GM23338 (cell line): ENCODE data around the gene MACO1. TPM values are rescaled to one million over a fixed set of nuclear protein-coding genes. Genes with fewer than 3 reads are reported as not detected.
"Not testable (repeated sequence)": the region's sequence is repeated elsewhere in the genome, so short reads cannot be mapped to it uniquely, and the experiment has no call there.

Source experiments
- ATAC-seq: fragments of 200-7000 bp; cut with Tn5 transposase; 3 replicates; pipeline ENCODE4 v1.9.1; 2020
- DNase-seq: peaks from one replicate; pipeline ENCODE4 v3.0.0-alpha.2; 2015; ENCODE audit warnings: low spot score
- H2AFZ ChIP-seq: fragments of 200-600 bp; sonication (generic); 2 replicates; pipeline ENCODE4 v1.8.0; 2016; ENCODE audit warnings: antibody characterized with exemption, mild to moderate bottlenecking, moderate library complexity
- H3F3A ChIP-seq: fragments of 200-600 bp; sonication (generic); replicated peaks from 2 replicates; pipeline ENCODE4 v1.8.0; 2017; ENCODE audit warnings: antibody characterized with exemption, mixed run types, low read depth
- H3K27ac ChIP-seq: fragments of 200-600 bp; sonication (generic); 2 replicates; pipeline ENCODE4 v1.6.1; 2016; ENCODE audit warnings: low read depth
- H3K27me3 ChIP-seq: fragments of 200-600 bp; sonication (generic); 2 replicates; pipeline ENCODE4 v1.8.0; 2016; ENCODE audit warnings: mild to moderate bottlenecking, mixed run types, moderate library complexity; ENCODE audit not compliant: insufficient read depth
- H3K36me3 ChIP-seq: fragments of 200-600 bp; sonication (generic); 2 replicates; pipeline ENCODE4 v1.8.0; 2016; ENCODE audit warnings: mild to moderate bottlenecking; ENCODE audit not compliant: insufficient read depth
- H3K4me1 ChIP-seq: fragments of 200-600 bp; sonication (generic); 2 replicates; pipeline ENCODE4 v1.8.0; 2016; ENCODE audit warnings: mild to moderate bottlenecking, moderate library complexity; ENCODE audit not compliant: insufficient read depth
- H3K4me2 ChIP-seq: fragments of 200-600 bp; sonication (generic); 2 replicates; pipeline ENCODE4 v1.7.1; 2017; ENCODE audit warnings: mixed run types
- H3K4me3 ChIP-seq: fragments of 200-600 bp; sonication (generic); 2 replicates; pipeline ENCODE4 v1.6.1; 2016; ENCODE audit warnings: mixed run types
- H3K79me2 ChIP-seq: fragments of 200-600 bp; sonication (generic); replicated peaks from 2 replicates; pipeline ENCODE4 v1.8.0; 2017; ENCODE audit warnings: mild to moderate bottlenecking; ENCODE audit not compliant: insufficient read depth
- H3K9me2 ChIP-seq: fragments of 200-600 bp; sonication (generic); 2 replicates; pipeline ENCODE4 v1.8.0; 2017; ENCODE audit not compliant: insufficient read depth
- H4K20me1 ChIP-seq: fragments of 200-600 bp; sonication (generic); replicated peaks from 2 replicates; pipeline ENCODE4 v1.8.0; 2017; ENCODE audit warnings: mild to moderate bottlenecking; ENCODE audit not compliant: insufficient read depth
- H3K27ac Mint-ChIP-seq: 2 replicates; pipeline ENCODE4 v1.8.0; 2020; ENCODE audit warnings: inconsistent platforms, mild to moderate bottlenecking, moderate library complexity, mixed read lengths
- H3K27me3 Mint-ChIP-seq: 3 replicates; pipeline ENCODE4 v1.8.0; 2022; ENCODE audit warnings: low read depth, mild to moderate bottlenecking, moderate library complexity, mixed read lengths, inconsistent platforms; ENCODE audit not compliant: insufficient read depth, poor library complexity
- H3K36me3 Mint-ChIP-seq: 3 replicates; pipeline ENCODE4 v1.8.0; 2021; ENCODE audit warnings: low read depth, mild to moderate bottlenecking, inconsistent platforms, moderate library complexity, mixed read lengths
- H3K4me1 Mint-ChIP-seq: 3 replicates; pipeline ENCODE4 v1.8.0; 2020; ENCODE audit warnings: mild to moderate bottlenecking, inconsistent platforms, mixed read lengths
- H3K4me3 Mint-ChIP-seq: 3 replicates; pipeline ENCODE4 v1.8.0; 2021; ENCODE audit warnings: moderate library complexity, mild to moderate bottlenecking, inconsistent platforms, mixed read lengths
- H3K9me3 Mint-ChIP-seq: 3 replicates; pipeline ENCODE4 v1.8.0; 2020; ENCODE audit warnings: moderate library complexity, mild to moderate bottlenecking, inconsistent platforms, mixed read lengths
- CREB1 ChIP-seq: fragments of 250-450 bp; sonication (Bioruptor Pico); IDR thresholded peaks from 2 replicates; pipeline ENCODE4 v1.5.0; 2020; ENCODE audit warnings: low read depth, mild to moderate bottlenecking, moderate library complexity
- EZH2 ChIP-seq: fragments of 200-600 bp; sonication (generic); IDR thresholded peaks from one replicate; pipeline ENCODE4 v1.8.0; 2017; ENCODE audit warnings: antibody characterized with exemption, mild to moderate bottlenecking, low read depth; ENCODE audit not compliant: unreplicated experiment
- EZH2phosphoT487 ChIP-seq: fragments of 200-600 bp; sonication (generic); IDR thresholded peaks from one replicate; pipeline ENCODE4 v1.8.1; 2018; ENCODE audit warnings: antibody characterized with exemption; ENCODE audit not compliant: unreplicated experiment
- JUNB ChIP-seq: IDR thresholded peaks from one replicate; pipeline ENCODE4 v1.6.1; 2016; ENCODE audit warnings: antibody characterized with exemption; ENCODE audit not compliant: unreplicated experiment
- POLR2AphosphoS5 ChIP-seq: IDR thresholded peaks from 2 replicates; pipeline ENCODE4 v1.6.1; 2016; ENCODE audit warnings: antibody characterized with exemption, low read depth
- REST ChIP-seq: IDR thresholded peaks from one replicate; pipeline ENCODE4 v1.6.1; 2018; ENCODE audit warnings: antibody characterized with exemption; ENCODE audit not compliant: unreplicated experiment
- STAT1 ChIP-seq: IDR thresholded peaks from one replicate; pipeline ENCODE4 v1.6.1; 2016; ENCODE audit warnings: antibody characterized with exemption; ENCODE audit not compliant: unreplicated experiment
- ZNF114 ChIP-seq: fragments of 250-450 bp; sonication (Bioruptor Pico); IDR thresholded peaks from 2 replicates; pipeline ENCODE4 v1.5.0; 2020; ENCODE audit warnings: mild to moderate bottlenecking, moderate library complexity
- ZNF331 ChIP-seq: fragments of 250-450 bp; sonication (Bioruptor Pico); IDR thresholded peaks from 2 replicates; pipeline ENCODE4 v1.5.0; 2020; ENCODE audit warnings: low read depth, mild to moderate bottlenecking, moderate library complexity
- polyA plus RNA-seq: library from polyadenylated mRNA; unstranded; fragments of >200 nt; fragmentation: Nextera tagmentation; extraction: Ambion mirVana; gene quantifications from 2 replicates; pipeline ENCODE4 v1.2.1, GENCODE V29; 2016
- total RNA-seq: library from RNA; depleted of rRNA; stranded (reverse); fragments of >200 nt; shearing (Covaris generic); gene quantifications from 2 replicates; pipeline ENCODE4 v1.2.3, GENCODE V29; 2014
- TF ChIP-seq, protein P1 (sequence below): IDR thresholded peaks from 2 replicates; pipeline ENCODE4 v1.6.1; 2016; ENCODE audit warnings: antibody characterized with exemption
- TF ChIP-seq, protein P2 (sequence below), 2 experiments: fragments of 200-600 bp in 1 of 2; sonication (generic) in 1 of 2; conservative IDR thresholded peaks; 2 replicates each; pipeline versions ENCODE4 v1.5.1 to v1.6.1; 2016 to 2017; ENCODE audit warnings: antibody characterized with exemption in 2 of 2, low read depth in 2 of 2, mild to moderate bottlenecking in 2 of 2, moderate library complexity in 1 of 2

MACO1 gene
- total and polyA plus RNA-seq, 2 experiments from 2014 or later: 9.8 to 10.6 TPM

DNA sequence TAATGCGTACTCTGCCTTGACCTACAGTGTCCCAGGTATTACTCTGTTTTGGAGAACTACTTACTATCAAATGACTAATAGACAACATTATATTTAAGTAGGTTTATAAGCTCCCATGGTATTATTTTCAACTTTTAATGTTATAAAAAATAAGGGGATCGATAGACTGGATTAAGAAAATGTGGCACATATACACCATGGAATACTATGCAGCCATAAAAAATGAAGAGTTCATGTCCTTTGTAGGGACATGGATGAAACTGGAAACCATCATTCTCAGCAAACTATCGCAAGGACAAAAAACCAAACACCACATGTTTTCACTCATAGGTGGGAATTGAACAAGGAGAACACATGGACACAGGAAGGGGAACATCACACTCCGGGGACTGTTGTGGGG is 30.1 kb downstream of the MACO1 start:
- not testable (repeated sequence) for H3K9me2 ChIP-seq, H3K27ac Mint-ChIP-seq, H3K27me3 Mint-ChIP-seq, H3K4me3 ChIP-seq, H3K36me3 ChIP-seq, H3K79me2 ChIP-seq, H3K27ac ChIP-seq, H3F3A ChIP-seq, H3K36me3 Mint-ChIP-seq, H4K20me1 ChIP-seq, H2AFZ ChIP-seq, H3K4me1 Mint-ChIP-seq, H3K4me1 ChIP-seq, H3K27me3 ChIP-seq, H3K4me3 Mint-ChIP-seq, H3K4me2 ChIP-seq, H3K9me3 Mint-ChIP-seq, DNase-seq, ATAC-seq

DNA sequence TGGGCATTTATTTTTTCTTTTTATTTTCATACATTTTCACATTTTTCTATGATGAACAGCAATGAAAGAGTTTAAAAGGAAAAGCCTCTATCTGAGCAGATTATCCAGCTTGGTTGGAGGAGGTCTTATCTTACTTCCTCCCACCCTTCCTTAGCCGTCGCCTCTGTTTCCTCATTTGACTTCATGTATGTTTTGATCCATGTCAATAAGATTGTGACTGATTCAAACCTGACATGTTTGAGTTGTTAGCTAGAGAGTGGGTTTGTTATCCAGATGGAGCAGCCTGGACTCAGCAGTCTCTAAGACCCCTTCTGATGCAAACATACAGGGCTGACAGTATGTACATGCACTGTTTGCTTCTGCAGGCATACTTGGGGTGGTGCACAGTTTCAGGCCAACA is 31.2 kb downstream of the MACO1 start:
- Histone ChIP-seq H3K79me2 (no peaks in the 10 kb centered on the region), H3K36me3 (no peaks in the 10 kb centered on the region), H3K27ac (no peak overlapping the region), H3K9me2 (no peaks in the 10 kb centered on the region; the same call in 1 of the 2 replicates), H3K27me3 (no peaks in the 10 kb centered on the region), H3K4me1 (no peaks in the 10 kb centered on the region), H3K4me3 (no peak overlapping the region), H3K4me2 (no peak overlapping the region), H3F3A (no peaks in the 10 kb centered on the region), H4K20me1 (no peaks in the 10 kb centered on the region), H2AFZ (no peak overlapping the region)
- no peak overlapping the region for H3K27ac Mint-ChIP-seq
- peaks cover 2% of the 10 kb centered on the region for H3K27me3 Mint-ChIP-seq
- DNase-seq: no peak
- H3K36me3 Mint-ChIP-seq: peaks cover 9% of the 10 kb centered on the region
- ATAC-seq: no peak
- H3K9me3 Mint-ChIP-seq: no peaks in the 10 kb centered on the region
- no peaks in the 10 kb centered on the region for H3K4me1 Mint-ChIP-seq
- no peak overlapping the region for H3K4me3 Mint-ChIP-seq
- no peak for TF ChIP-seq REST
- TF ChIP-seq JUNB: no peak
- TF ChIP-seq ZNF114 (CRISPR knock-in tag): no peak
- TF ChIP-seq, protein P1, sequence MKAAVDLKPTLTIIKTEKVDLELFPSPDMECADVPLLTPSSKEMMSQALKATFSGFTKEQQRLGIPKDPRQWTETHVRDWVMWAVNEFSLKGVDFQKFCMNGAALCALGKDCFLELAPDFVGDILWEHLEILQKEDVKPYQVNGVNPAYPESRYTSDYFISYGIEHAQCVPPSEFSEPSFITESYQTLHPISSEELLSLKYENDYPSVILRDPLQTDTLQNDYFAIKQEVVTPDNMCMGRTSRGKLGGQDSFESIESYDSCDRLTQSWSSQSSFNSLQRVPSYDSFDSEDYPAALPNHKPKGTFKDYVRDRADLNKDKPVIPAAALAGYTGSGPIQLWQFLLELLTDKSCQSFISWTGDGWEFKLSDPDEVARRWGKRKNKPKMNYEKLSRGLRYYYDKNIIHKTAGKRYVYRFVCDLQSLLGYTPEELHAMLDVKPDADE: no peak
- no peak for TF ChIP-seq CREB1 (CRISPR knock-in tag)
- no peak for TF ChIP-seq EZH2
- TF ChIP-seq, protein P2, sequence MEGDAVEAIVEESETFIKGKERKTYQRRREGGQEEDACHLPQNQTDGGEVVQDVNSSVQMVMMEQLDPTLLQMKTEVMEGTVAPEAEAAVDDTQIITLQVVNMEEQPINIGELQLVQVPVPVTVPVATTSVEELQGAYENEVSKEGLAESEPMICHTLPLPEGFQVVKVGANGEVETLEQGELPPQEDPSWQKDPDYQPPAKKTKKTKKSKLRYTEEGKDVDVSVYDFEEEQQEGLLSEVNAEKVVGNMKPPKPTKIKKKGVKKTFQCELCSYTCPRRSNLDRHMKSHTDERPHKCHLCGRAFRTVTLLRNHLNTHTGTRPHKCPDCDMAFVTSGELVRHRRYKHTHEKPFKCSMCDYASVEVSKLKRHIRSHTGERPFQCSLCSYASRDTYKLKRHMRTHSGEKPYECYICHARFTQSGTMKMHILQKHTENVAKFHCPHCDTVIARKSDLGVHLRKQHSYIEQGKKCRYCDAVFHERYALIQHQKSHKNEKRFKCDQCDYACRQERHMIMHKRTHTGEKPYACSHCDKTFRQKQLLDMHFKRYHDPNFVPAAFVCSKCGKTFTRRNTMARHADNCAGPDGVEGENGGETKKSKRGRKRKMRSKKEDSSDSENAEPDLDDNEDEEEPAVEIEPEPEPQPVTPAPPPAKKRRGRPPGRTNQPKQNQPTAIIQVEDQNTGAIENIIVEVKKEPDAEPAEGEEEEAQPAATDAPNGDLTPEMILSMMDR (conservative IDR thresholded peaks at IDR 0.05; ENCODE audit: low read depth in 2 of 2): no peak
- TF ChIP-seq ZNF331: no peak
- TF ChIP-seq EZH2phosphoT487: no peak
- TF ChIP-seq STAT1: no peak
- no peak for TF ChIP-seq POLR2AphosphoS5
